Lung (tissue), 12 donors: ENCODE measurements around the gene RAB3IL1. TPM values are rescaled to one million over a fixed set of nuclear protein-coding genes. Genes with fewer than 3 reads are reported as not detected.
A peak's percentile ranks its signal among the peaks of the same experiment; 100 is the strongest.

Source experiments
- ATAC-seq: fragments of 200-7000 bp; cut with Tn5 transposase; one replicate; pipeline ENCODE4 v1.9.1; 2020; ENCODE audit warnings: moderate number of reproducible peaks; ENCODE audit not compliant: insufficient read depth, low FRiP score
- DNase-seq, 3 donors: peaks; one replicate each; pipeline ENCODE4 v3.0.0-alpha.2; 2013 to 2017
- H3K27ac ChIP-seq, 2 donors: one replicate each; pipeline ENCODE4 v1.5.1; 2013; ENCODE audit warnings: mild to moderate bottlenecking in 2 of 2, moderate library complexity in 2 of 2, control low read depth in 1 of 2, inconsistent platforms in 1 of 2, low read depth in 1 of 2, low read length in 1 of 2
- H3K27me3 ChIP-seq, 3 donors: one replicate each; pipeline ENCODE4 v1.5.1; 2013; ENCODE audit warnings: low read length in 2 of 3; ENCODE audit not compliant: control insufficient read depth in 3 of 3, insufficient read depth in 3 of 3
- H3K36me3 ChIP-seq, 4 donors: one replicate each; pipeline ENCODE4 v1.5.1; 2013; ENCODE audit warnings: low read length in 4 of 4, mild to moderate bottlenecking in 1 of 4, moderate library complexity in 1 of 4; ENCODE audit not compliant: control insufficient read depth in 4 of 4, insufficient read depth in 4 of 4
- H3K4me1 ChIP-seq, 5 donors: one replicate each; pipeline ENCODE4 v1.5.1; 2013; ENCODE audit warnings: low read length in 5 of 5, mild to moderate bottlenecking in 2 of 5, moderate library complexity in 1 of 5; ENCODE audit not compliant: control insufficient read depth in 5 of 5, insufficient read depth in 5 of 5
- H3K4me3 ChIP-seq: one replicate; pipeline ENCODE4 v1.5.1; 2013; ENCODE audit warnings: mild to moderate bottlenecking, control low read depth, moderate library complexity
- H3K9ac ChIP-seq, 2 donors: one replicate each; pipeline ENCODE4 v1.5.1; 2013; ENCODE audit warnings: low read length in 2 of 2, control low read depth in 1 of 2; ENCODE audit not compliant: insufficient read depth in 1 of 2
- H3K9me3 ChIP-seq, 4 donors: one replicate each; pipeline ENCODE4 v1.5.1; 2013; ENCODE audit warnings: low read length in 3 of 4, mild to moderate bottlenecking in 1 of 4, moderate library complexity in 1 of 4; ENCODE audit not compliant: control insufficient read depth in 4 of 4, insufficient read depth in 3 of 4
- CTCF ChIP-seq: IDR thresholded peaks from 2 replicates; pipeline ENCODE4 v1.5.1; 2012; ENCODE audit warnings: mild to moderate bottlenecking; ENCODE audit errors: control extremely low read depth, extremely low read depth
- WGBS, 2 donors: extraction: QIAGEN DNeasy Blood & Tissue Kit; methylation state at CpG; one replicate each; pipeline ENCODE4 v1.1.7; 2013; 5-methylcytosine and 5-hydroxymethylcytosine counted together
- polyA plus RNA-seq, 2 donors: library from polyadenylated mRNA; stranded (reverse); fragments of 200-250 nt; gene quantifications; one replicate each; pipeline ENCODE4 v1.2.1, GENCODE V29; 2013
- total RNA-seq, 2 donors: library from RNA; depleted of rRNA in 1 of 2; stranded (reverse); fragments of >200 nt in 1 of 2; gene quantifications; one replicate each; pipeline ENCODE4 v1.2.1, GENCODE V29; 2014 to 2021
- donor health status: control.
- donor health status: control.
- donor health status: Bipolar disorder and iron deficiency.
- donor health status: healthy.
- donor health status: DM: yes; HTN: yes; CAD: no.

RAB3IL1 gene
- total and polyA plus RNA-seq, 4 donors = 6.7 to 20.8 (median 9.8) TPM

- ATAC-seq (no peak), DNase-seq (no peak)
- no peak overlapping the region for H3K4me3 ChIP-seq
- H3K36me3 ChIP-seq = peaks cover 0 to 40% (median 14%) of the 10 kb centered on the region in 4 donors
- H3K9ac ChIP-seq = no peak overlapping the region
- peak overlapping the region in 1 of 2 donors; percentile 24 for H3K27ac ChIP-seq
- no peak for TF ChIP-seq CTCF
- WGBS, 2 donors = 92 to 94% methylated on average over 6 of the region's 6 CpGs
- no peaks in the 10 kb centered on the region for H3K9me3 ChIP-seq
- H3K27me3 ChIP-seq = no peaks in the 10 kb centered on the region
- peaks cover 0 to 3% (median 0%) of the 10 kb centered on the region in 5 donors for H3K4me1 ChIP-seq
These were observed 65.5 kb downstream of the RAB3IL1 start for GRCh38 chr11:61851900-61852295.

GRCh38 chr11:61851113-61851899 is 66.1 kb downstream of the RAB3IL1 start:
- Histone ChIP-seq H3K27me3 (no peaks in the 10 kb centered on the region), H3K9ac (no peak overlapping the region), H3K4me3 (no peak overlapping the region), H3K4me1 (peaks cover 0 to 3% (median 0%) of the 10 kb centered on the region in 5 donors), H3K27ac (peak overlapping the region in 1 of 2 donors; percentile 24), H3K9me3 (no peaks in the 10 kb centered on the region), H3K36me3 (peaks cover 0 to 40% (median 11%) of the 10 kb centered on the region in 4 donors)
- no peak for ATAC-seq
- no peak for DNase-seq
- WGBS, 2 donors = 90 to 97% methylated on average over 24 of the region's 24 CpGs
- TF ChIP-seq CTCF = no peak

- no peaks in the 10 kb centered on the region for H3K9me3 ChIP-seq
- H3K4me1 ChIP-seq = peaks cover 0 to 3% (median 0%) of the 10 kb centered on the region in 5 donors
- no peak overlapping the region for H3K9ac ChIP-seq
- H3K4me3 ChIP-seq = no peak overlapping the region
- no peak overlapping the region for H3K27ac ChIP-seq
- peaks cover 0 to 40% (median 11%) of the 10 kb centered on the region in 4 donors for H3K36me3 ChIP-seq
- no peak for TF ChIP-seq CTCF
- DNase-seq (no peak), ATAC-seq (no peak)
- no peaks in the 10 kb centered on the region for H3K27me3 ChIP-seq
- 81 to 93% methylated on average over 7 of the region's 7 CpGs for WGBS, 2 donors
These were observed 66.7 kb downstream of the RAB3IL1 start for GRCh38 chr11:61850687-61851086.
